ENCODE measurements around the gene CREB3. TPM values are rescaled to one million over a fixed set of nuclear protein-coding genes. Genes with fewer than 3 reads are reported as not detected.

The CREB3 gene
- total RNA-seq, 1 donor from 2014 or later = 35.1 TPM

- no peak overlapping the region for H3K27ac ChIP-seq
- no peak for DNase-seq (ENCODE audit: extremely low spot score in 2 of 2)
These were observed 11.5 kb downstream of the CREB3 start for GRCh38 chr9:35743880-35744518.

GRCh38 chr9:35745569-35745968 is 13.1 kb downstream of the CREB3 start:
- Histone ChIP-seq H3K9me3 (no peaks in the 10 kb centered on the region), H3K27me3 (no peaks in the 10 kb centered on the region), H3K36me3 (peaks cover 0 to 43% of the 10 kb centered on the region in 2 donors), H3K4me1 (peaks cover 48% of the 10 kb centered on the region), H3K4me3 (no peak overlapping the region), H3K27ac (no peak overlapping the region)
- no peak for DNase-seq (ENCODE audit: extremely low spot score in 2 of 2)
- intact Hi-C loops (cut with DNase I) = no loop called here
- TF ChIP-seq POLR2A (IDR thresholded peaks at IDR 0.05) (no peak), POLR2AphosphoS5 (IDR thresholded peaks at IDR 0.05; ENCODE audit: insufficient read depth in 1 of 2, low read depth in 1 of 2) (no peak), CTCF (IDR thresholded peaks at IDR 0.05) (no peak)

More at GRCh38 chr9:35743880-35744518, 11.5 kb downstream of the CREB3 start:
- no peaks in the 10 kb centered on the region for H3K9me3 ChIP-seq
- H3K4me1 ChIP-seq = peaks cover 36% of the 10 kb centered on the region
- no peaks in the 10 kb centered on the region for H3K27me3 ChIP-seq
- TF ChIP-seq POLR2A (IDR thresholded peaks at IDR 0.05) (no peak), POLR2AphosphoS5 (IDR thresholded peaks at IDR 0.05; ENCODE audit: insufficient read depth in 1 of 2, low read depth in 1 of 2) (no peak), CTCF (IDR thresholded peaks at IDR 0.05) (no peak)
- H3K36me3 ChIP-seq = peaks cover 0 to 56% of the 10 kb centered on the region in 2 donors
- no peak overlapping the region for H3K4me3 ChIP-seq
- intact Hi-C loops (cut with DNase I) = no loop called here

DNA sequence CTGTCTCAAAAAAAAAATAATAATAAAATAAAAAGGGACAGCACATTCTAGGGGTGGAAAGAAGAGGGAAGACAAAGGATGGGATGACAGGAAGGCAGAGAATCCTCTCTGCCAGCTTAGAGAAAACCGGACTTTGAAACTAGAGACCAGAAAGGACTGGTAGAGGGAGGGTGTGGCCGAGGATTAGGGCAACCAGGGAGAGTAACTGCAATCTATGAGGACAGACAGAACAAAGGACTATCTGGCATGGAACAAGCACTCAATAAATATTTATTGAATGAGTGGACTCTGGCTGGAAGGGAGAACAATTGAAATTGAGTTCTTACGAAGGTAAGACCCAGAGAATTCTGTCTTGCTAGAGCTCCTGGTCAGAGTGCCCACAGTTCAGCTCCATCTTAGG is 14.1 kb downstream of the CREB3 start:
- intact Hi-C loops (cut with DNase I) = no loop called here

DNA sequence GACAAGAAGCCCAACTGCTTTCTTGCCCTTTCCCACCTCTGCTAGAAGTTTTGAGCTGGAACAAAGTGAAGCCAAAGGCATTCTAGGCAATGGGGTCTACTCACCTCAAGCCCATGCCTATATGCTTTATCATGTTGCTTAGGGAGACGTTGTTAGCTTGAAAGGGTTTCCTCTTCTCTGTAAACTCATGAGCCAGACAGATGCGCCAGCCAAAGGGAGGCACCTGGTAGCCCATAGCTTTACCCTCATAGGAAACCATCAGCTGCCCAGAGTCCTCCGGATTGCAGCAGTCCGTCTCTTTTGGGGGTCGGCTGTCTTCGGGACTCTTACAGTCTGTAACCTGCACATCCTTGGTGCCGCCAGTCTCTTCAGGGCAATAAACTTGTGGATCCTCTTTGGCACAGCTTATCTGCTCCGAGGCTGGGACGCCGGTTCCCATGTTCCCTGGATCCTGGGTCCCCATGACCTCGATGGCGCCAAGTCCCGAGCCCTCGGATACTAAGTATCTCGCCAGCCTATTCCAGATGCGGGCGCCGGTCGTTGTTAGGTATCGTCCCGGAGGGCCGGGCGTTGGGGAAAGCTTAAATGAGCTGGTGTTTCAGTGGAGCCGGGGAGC is 15.9 kb downstream of the CREB3 start:
- intact Hi-C loops (cut with DNase I) = no loop called here
- Histone ChIP-seq H3K36me3 (peaks cover 0 to 43% of the 10 kb centered on the region in 2 donors), H3K27ac (peak overlapping the region; percentile 91), H3K4me1 (peaks cover 50% of the 10 kb centered on the region), H3K4me3 (peak overlapping the region; percentile 92 to 93), H3K9me3 (no peaks in the 10 kb centered on the region), H3K27me3 (no peaks in the 10 kb centered on the region)
- DNase-seq (ENCODE audit: extremely low spot score in 2 of 2) = no peak
- no peak for TF ChIP-seq POLR2AphosphoS5 (IDR thresholded peaks at IDR 0.05; ENCODE audit: insufficient read depth in 1 of 2, low read depth in 1 of 2)
- no peak for TF ChIP-seq CTCF (IDR thresholded peaks at IDR 0.05)
- no peak for TF ChIP-seq POLR2A (IDR thresholded peaks at IDR 0.05)

More for the DNA sequence above, 14.1 kb downstream of the CREB3 start:
- no peaks in the 10 kb centered on the region for H3K9me3 ChIP-seq
- TF ChIP-seq CTCF (IDR thresholded peaks at IDR 0.05) (no peak), POLR2AphosphoS5 (IDR thresholded peaks at IDR 0.05; ENCODE audit: insufficient read depth in 1 of 2, low read depth in 1 of 2) (no peak), POLR2A (IDR thresholded peaks at IDR 0.05) (no peak)
- H3K27me3 ChIP-seq = no peaks in the 10 kb centered on the region
- no peak for DNase-seq (ENCODE audit: extremely low spot score in 2 of 2)
- H3K4me3 ChIP-seq = peak overlapping the region; percentile 92 to 93
- peaks cover 50% of the 10 kb centered on the region for H3K4me1 ChIP-seq
- H3K36me3 ChIP-seq = peaks cover 0 to 43% of the 10 kb centered on the region in 2 donors
- H3K27ac ChIP-seq = no peak overlapping the region

Data from vagina (tissue), 2 donors.